Tibial nerve (tissue), 4 donors: Measurements from ENCODE around the gene NAP1L1.

ENCODE experiments used
- EP300 ChIP-seq, 2 donors: sonication (generic); formaldehyde crosslinking; IDR thresholded peaks; one replicate each; pipeline ENCODE4 v1.6.1; 2017; ENCODE audit warnings: antibody characterized with exemption in 2 of 2, mild to moderate bottlenecking in 1 of 2
- POLR2A ChIP-seq, 2 donors: fragments of 450-650 bp; IDR thresholded peaks; one replicate each; pipeline ENCODE4 v1.6.1; 2017; ENCODE audit warnings: antibody characterized with exemption in 2 of 2, mild to moderate bottlenecking in 2 of 2, moderate library complexity in 2 of 2
- TF ChIP-seq, protein P1 (sequence below), 5 experiments: fragments of 200-600 bp in 3 of 5; fragments of 450-650 bp in 2 of 5; sonication (generic) in 3 of 5; IDR thresholded peaks; one replicate each; pipeline ENCODE4 v1.5.1; 2016 to 2019; ENCODE audit warnings: antibody characterized with exemption in 5 of 5, mild to moderate bottlenecking in 3 of 5, moderate library complexity in 2 of 5

- TF ChIP-seq POLR2A (IDR thresholded peaks at IDR 0.05) = no peak
- TF ChIP-seq, protein P1, sequence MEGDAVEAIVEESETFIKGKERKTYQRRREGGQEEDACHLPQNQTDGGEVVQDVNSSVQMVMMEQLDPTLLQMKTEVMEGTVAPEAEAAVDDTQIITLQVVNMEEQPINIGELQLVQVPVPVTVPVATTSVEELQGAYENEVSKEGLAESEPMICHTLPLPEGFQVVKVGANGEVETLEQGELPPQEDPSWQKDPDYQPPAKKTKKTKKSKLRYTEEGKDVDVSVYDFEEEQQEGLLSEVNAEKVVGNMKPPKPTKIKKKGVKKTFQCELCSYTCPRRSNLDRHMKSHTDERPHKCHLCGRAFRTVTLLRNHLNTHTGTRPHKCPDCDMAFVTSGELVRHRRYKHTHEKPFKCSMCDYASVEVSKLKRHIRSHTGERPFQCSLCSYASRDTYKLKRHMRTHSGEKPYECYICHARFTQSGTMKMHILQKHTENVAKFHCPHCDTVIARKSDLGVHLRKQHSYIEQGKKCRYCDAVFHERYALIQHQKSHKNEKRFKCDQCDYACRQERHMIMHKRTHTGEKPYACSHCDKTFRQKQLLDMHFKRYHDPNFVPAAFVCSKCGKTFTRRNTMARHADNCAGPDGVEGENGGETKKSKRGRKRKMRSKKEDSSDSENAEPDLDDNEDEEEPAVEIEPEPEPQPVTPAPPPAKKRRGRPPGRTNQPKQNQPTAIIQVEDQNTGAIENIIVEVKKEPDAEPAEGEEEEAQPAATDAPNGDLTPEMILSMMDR (IDR thresholded peaks at IDR 0.05) = no peak
- no peak for TF ChIP-seq EP300 (IDR thresholded peaks at IDR 0.05)
Measured at GRCh38 chr12:76003355-76003638, 81.2 kb downstream of the NAP1L1 start.
